ENCODE data around the gene MRPL27.

MRPL27 gene

GRCh38 chr17:50359998-50360461 is 13.0 kb downstream of the MRPL27 start:
- Histone ChIP-seq H3K4me2 (no peak overlapping the region), H3K27me3 (no peaks in the 10 kb centered on the region), H3K9me3 (no peaks in the 10 kb centered on the region), H3K4me3 (no peak overlapping the region), H3K36me3 (peaks cover 74% of the 10 kb centered on the region), H4K20me1 (peaks cover 63% of the 10 kb centered on the region), H3K27ac (no peak overlapping the region), H3K9ac (no peak overlapping the region), H3K4me1 (peaks cover 12% of the 10 kb centered on the region)
- no peak for TF ChIP-seq Cebpa-rat (IDR thresholded peaks at IDR 0.05)

- no peak overlapping the region for H3K9ac ChIP-seq
- TF ChIP-seq Cebpa-rat (IDR thresholded peaks at IDR 0.05), result no peak
- H3K4me2 ChIP-seq, result no peak overlapping the region
- no peak overlapping the region for H3K27ac ChIP-seq
- H3K9me3 ChIP-seq, result no peaks in the 10 kb centered on the region
- H3K4me3 ChIP-seq, result no peak overlapping the region
- H3K36me3 ChIP-seq, result peaks cover 76% of the 10 kb centered on the region
- H4K20me1 ChIP-seq, result peaks cover 65% of the 10 kb centered on the region
- peaks cover 9% of the 10 kb centered on the region; the same call in 1 of the 2 replicates for H3K4me1 ChIP-seq
- H3K27me3 ChIP-seq, result no peaks in the 10 kb centered on the region
Measured at GRCh38 chr17:50359005-50359699, 13.8 kb downstream of the MRPL27 start.

DNA sequence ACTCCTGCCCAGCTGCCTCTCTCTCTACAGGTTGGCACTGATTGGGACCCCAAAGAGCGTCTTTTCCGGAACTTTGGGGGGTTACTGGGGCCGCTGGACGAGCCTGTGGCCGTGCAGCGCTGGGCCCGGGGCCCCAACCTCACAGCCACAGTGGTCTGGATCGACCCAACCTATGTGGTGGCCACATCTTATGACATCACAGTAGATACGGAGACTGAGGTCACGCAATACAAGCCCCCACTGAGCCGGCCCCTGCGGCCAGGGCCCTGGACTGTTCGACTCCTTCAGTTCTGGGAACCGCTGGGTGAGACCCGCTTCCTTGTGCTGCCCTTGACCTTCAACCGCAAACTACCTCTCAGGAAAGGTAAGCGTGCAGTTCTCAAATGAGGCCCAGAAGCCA is 14.8 kb downstream of the MRPL27 start:
- no peak overlapping the region for H3K9ac ChIP-seq
- peaks cover 72% of the 10 kb centered on the region for H4K20me1 ChIP-seq
- no peak overlapping the region for H3K4me3 ChIP-seq
- no peaks in the 10 kb centered on the region for H3K27me3 ChIP-seq
- H3K4me1 ChIP-seq, result peaks cover 9% of the 10 kb centered on the region; the same call in 1 of the 2 replicates
- H3K36me3 ChIP-seq, result peaks cover 81% of the 10 kb centered on the region
- no peaks in the 10 kb centered on the region for H3K9me3 ChIP-seq
- no peak for TF ChIP-seq Cebpa-rat (IDR thresholded peaks at IDR 0.05)
- H3K27ac ChIP-seq, result no peak overlapping the region
- no peak overlapping the region for H3K4me2 ChIP-seq

GRCh38 chr17:50356892-50357510 is 16.0 kb downstream of the MRPL27 start:
- no peaks in the 10 kb centered on the region for H3K9me3 ChIP-seq
- H4K20me1 ChIP-seq, result peaks cover 84% of the 10 kb centered on the region
- peaks cover 9% of the 10 kb centered on the region; the same call in 1 of the 2 replicates for H3K4me1 ChIP-seq
- H3K27ac ChIP-seq, result no peak overlapping the region
- H3K4me3 ChIP-seq, result no peak overlapping the region
- no peak overlapping the region for H3K9ac ChIP-seq
- no peak overlapping the region for H3K4me2 ChIP-seq
- peaks cover 92% of the 10 kb centered on the region for H3K36me3 ChIP-seq
- no peak for TF ChIP-seq Cebpa-rat (IDR thresholded peaks at IDR 0.05)
- H3K27me3 ChIP-seq, result no peaks in the 10 kb centered on the region

DNA sequence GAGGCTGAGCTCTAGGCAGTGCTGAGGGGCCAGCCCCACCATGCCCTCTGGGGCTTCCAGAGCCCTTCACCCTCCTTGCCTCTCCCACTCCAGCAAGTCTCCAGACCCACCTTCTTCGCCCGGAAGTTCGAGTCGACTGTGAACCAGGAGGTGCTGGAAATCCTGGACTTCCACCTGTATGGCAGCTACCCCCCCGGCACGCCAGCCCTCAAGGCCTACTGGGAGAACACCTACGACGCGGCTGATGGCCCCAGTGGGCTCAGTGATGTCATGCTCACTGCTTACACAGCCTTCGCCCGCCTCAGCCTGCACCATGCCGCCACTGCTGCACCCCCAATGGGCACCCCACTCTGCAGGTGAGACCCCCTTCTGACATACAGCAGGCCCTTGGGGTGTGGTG is 16.6 kb downstream of the MRPL27 start:
- peaks cover 90% of the 10 kb centered on the region for H4K20me1 ChIP-seq
- H3K4me2 ChIP-seq, result peak overlapping the region; percentile 17; the same call in 1 of the 2 replicates
- H3K27me3 ChIP-seq, result no peaks in the 10 kb centered on the region
- peaks cover 9% of the 10 kb centered on the region; the same call in 1 of the 2 replicates for H3K4me1 ChIP-seq
- no peak overlapping the region for H3K9ac ChIP-seq
- no peak overlapping the region for H3K4me3 ChIP-seq
- H3K27ac ChIP-seq, result 0 out of 2 replicates have a peak overlapping the region, but pooled peaks have one; percentile 13
- H3K36me3 ChIP-seq, result peaks cover 98% of the 10 kb centered on the region
- TF ChIP-seq Cebpa-rat (IDR thresholded peaks at IDR 0.05), result no peak
- no peaks in the 10 kb centered on the region for H3K9me3 ChIP-seq

DNA sequence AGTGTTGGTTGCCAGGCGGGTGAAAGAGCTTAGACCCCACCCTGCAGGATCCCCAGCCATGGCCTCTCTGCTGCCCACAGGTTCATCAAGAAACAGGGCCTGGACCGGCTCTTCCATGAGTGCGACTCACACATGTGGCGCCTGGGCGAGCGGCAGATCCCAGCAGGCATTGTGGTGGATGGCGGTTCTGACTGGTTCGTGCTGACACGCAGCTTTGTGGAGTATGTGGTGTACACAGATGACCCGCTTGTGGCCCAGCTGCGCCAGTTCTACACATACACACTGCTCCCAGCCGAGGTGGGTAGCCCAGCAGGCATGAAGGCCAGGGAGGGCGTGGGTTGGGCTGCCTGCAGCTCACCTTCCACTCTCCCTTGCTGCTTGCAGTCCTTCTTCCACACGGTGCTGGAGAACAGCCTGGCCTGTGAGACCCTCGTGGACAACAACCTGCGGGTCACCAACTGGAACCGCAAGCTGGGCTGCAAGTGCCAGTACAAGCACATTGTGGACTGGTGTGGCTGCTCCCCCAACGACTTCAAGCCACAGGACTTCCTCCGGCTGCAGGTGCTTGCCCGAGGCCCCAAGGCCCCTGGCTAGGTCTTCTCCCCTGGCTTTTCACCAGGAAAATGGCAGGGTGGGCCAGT is 17.2 kb downstream of the MRPL27 start:
- TF ChIP-seq Cebpa-rat (IDR thresholded peaks at IDR 0.05), result no peak
- H3K4me1 ChIP-seq, result peaks cover 9% of the 10 kb centered on the region; the same call in 1 of the 2 replicates
- peaks cover 96% of the 10 kb centered on the region for H3K36me3 ChIP-seq
- H3K9me3 ChIP-seq, result no peaks in the 10 kb centered on the region
- peaks cover 96% of the 10 kb centered on the region for H4K20me1 ChIP-seq
- H3K4me3 ChIP-seq, result no peak overlapping the region
- no peak overlapping the region for H3K9ac ChIP-seq
- H3K27me3 ChIP-seq, result no peaks in the 10 kb centered on the region
- peak overlapping the region; percentile 17; the same call in 1 of the 2 replicates for H3K4me2 ChIP-seq
- 0 out of 2 replicates have a peak overlapping the region, but pooled peaks have one; percentile 13 for H3K27ac ChIP-seq

- Histone ChIP-seq H4K20me1 (peaks cover 96% of the 10 kb centered on the region), H3K27me3 (no peaks in the 10 kb centered on the region), H3K9me3 (no peaks in the 10 kb centered on the region), H3K27ac (no peak overlapping the region), H3K4me2 (no peak overlapping the region; the same call in 1 of the 2 replicates), H3K9ac (no peak overlapping the region), H3K4me1 (peaks cover 9% of the 10 kb centered on the region; the same call in 1 of the 2 replicates), H3K4me3 (no peak overlapping the region), H3K36me3 (peaks cover 91% of the 10 kb centered on the region)
- TF ChIP-seq Cebpa-rat (IDR thresholded peaks at IDR 0.05), result no peak
Measured at GRCh38 chr17:50355336-50355700, 17.7 kb downstream of the MRPL27 start.

DNA sequence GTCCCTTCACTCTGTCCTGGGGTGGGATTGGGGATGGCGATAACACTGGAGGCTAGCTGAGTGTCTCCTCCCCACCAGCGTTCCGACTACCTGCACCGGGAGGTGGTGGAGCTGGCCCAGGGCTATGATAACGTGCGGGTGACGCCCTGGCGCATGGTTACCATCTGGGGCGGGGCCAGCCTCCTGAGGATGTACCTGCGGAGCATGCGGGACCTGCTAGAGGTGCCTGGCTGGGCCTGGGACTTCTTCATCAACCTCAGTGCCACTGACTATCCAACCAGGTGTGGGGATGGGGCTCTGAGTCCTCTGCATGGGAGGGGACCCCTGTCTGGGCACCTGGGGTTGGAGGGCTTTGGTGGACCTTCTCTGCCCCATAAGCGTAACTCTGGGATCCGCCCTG is 18.2 kb downstream of the MRPL27 start:
- Histone ChIP-seq H3K4me3 (no peak overlapping the region), H3K27me3 (no peaks in the 10 kb centered on the region), H4K20me1 (peaks cover 93% of the 10 kb centered on the region), H3K9ac (no peak overlapping the region), H3K27ac (no peak overlapping the region), H3K9me3 (no peaks in the 10 kb centered on the region), H3K4me2 (no peak overlapping the region), H3K4me1 (peaks cover 9% of the 10 kb centered on the region; the same call in 1 of the 2 replicates), H3K36me3 (peaks cover 86% of the 10 kb centered on the region)
- TF ChIP-seq Cebpa-rat (IDR thresholded peaks at IDR 0.05), result no peak

DNA sequence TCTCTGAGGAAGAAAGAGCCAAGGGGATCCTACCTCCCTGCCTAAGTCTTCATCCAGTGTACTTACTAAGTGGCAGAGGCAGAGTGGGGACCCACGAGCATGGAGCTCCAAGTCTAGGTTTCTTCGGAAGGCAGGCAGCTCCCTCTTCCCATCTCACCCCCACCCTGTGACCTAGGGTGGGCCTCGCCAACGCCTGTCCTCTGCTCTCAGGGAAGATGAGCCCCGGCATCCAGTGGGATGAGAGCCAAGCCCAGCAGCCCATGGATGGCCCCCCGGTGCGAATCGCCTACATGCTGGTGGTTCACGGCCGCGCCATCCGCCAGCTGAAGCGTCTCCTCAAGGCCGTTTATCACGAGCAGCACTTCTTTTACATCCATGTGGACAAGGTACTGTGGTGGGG is 18.8 kb downstream of the MRPL27 start:
- H4K20me1 ChIP-seq, result peaks cover 93% of the 10 kb centered on the region
- H3K27me3 ChIP-seq, result no peaks in the 10 kb centered on the region
- H3K36me3 ChIP-seq, result peaks cover 81% of the 10 kb centered on the region
- H3K27ac ChIP-seq, result no peak overlapping the region
- H3K9ac ChIP-seq, result no peak overlapping the region
- no peak for TF ChIP-seq Cebpa-rat (IDR thresholded peaks at IDR 0.05)
- peaks cover 9% of the 10 kb centered on the region; the same call in 1 of the 2 replicates for H3K4me1 ChIP-seq
- no peak overlapping the region for H3K4me2 ChIP-seq
- H3K4me3 ChIP-seq, result no peak overlapping the region
- no peaks in the 10 kb centered on the region for H3K9me3 ChIP-seq
